Prostate gland (tissue), 2 donors: ENCODE data around the gene ACTL7A. TPM values are rescaled to one million over a fixed set of nuclear protein-coding genes. Genes with fewer than 3 reads are reported as not detected.
"Not testable (repeated sequence)": the region's sequence is repeated elsewhere in the genome, so short reads cannot be mapped to it uniquely, and the experiment has no call there.

ENCODE experiments used
- DNase-seq: peaks from one replicate; pipeline ENCODE4 v3.0.0-alpha.2; 2019; ENCODE audit warnings: low spot score
- H3K27ac ChIP-seq, 2 donors: fragments of 200-600 bp; sonication (generic); 2 replicates each; pipeline ENCODE4 v1.5.1; 2017 to 2019
- H3K27me3 ChIP-seq: fragments of 200-600 bp; sonication (generic); replicated peaks from 2 replicates; pipeline ENCODE4 v1.5.1; 2019; ENCODE audit not compliant: insufficient read depth
- H3K36me3 ChIP-seq, 2 donors: fragments of 200-600 bp; sonication (generic); 1 replicate in 1 of 2; 2 replicates in 1 of 2; pipeline versions ENCODE4 v1.5.1 to v1.8.1; 2017 to 2019
- H3K4me1 ChIP-seq: fragments of 200-600 bp; sonication (generic); replicated peaks from 2 replicates; pipeline ENCODE4 v1.5.1; 2019
- H3K4me3 ChIP-seq, 2 donors: fragments of 200-600 bp; sonication (generic); 2 replicates each; pipeline ENCODE4 v1.5.1; 2017 to 2019
- H3K9me3 ChIP-seq: fragments of 200-600 bp; sonication (generic); 2 replicates; pipeline ENCODE4 v1.5.1; 2017
- CTCF ChIP-seq, 4 experiments: fragments of 200-600 bp in 2 of 4; fragments of 450-650 bp in 2 of 4; sonication (generic) in 2 of 4; IDR thresholded peaks; 1 replicate in 3 of 4; 2 replicates in 1 of 4; pipeline ENCODE4 v1.5.1; 2016 to 2019; ENCODE audit warnings: antibody characterized with exemption in 4 of 4, mild to moderate bottlenecking in 2 of 4, moderate library complexity in 2 of 4
- POLR2A ChIP-seq: fragments of 450-650 bp; IDR thresholded peaks from one replicate; pipeline ENCODE4 v1.6.1; 2016; ENCODE audit warnings: antibody characterized with exemption, mild to moderate bottlenecking
- POLR2AphosphoS5 ChIP-seq: sonication (generic); formaldehyde crosslinking; IDR thresholded peaks from one replicate; pipeline ENCODE4 v1.6.1; 2017; ENCODE audit warnings: antibody characterized with exemption
- WGBS: methylation state at CpG from one replicate; pipeline ENCODE4 v1.1.5; 2018; 5-methylcytosine and 5-hydroxymethylcytosine counted together
- intact Hi-C: fragments of 100-400 bp; cut with DNase I; formaldehyde crosslinking; loops from one replicate; pipeline ENCODE4 v1.14.2; 2022
- total RNA-seq, 2 donors: library from RNA; depleted of rRNA; stranded (reverse); fragments of >200 nt; gene quantifications; one replicate each; pipeline ENCODE4 v1.1.0, GENCODE V29; 2016

ACTL7A gene
- total RNA-seq, 2 donors from 2014 or later, result 10.1 TPM; not detected in 1

- Histone ChIP-seq H3K4me1 (no peaks in the 10 kb centered on the region), H3K36me3 (no peaks in the 10 kb centered on the region), H3K27ac (no peak overlapping the region), H3K27me3 (no peaks in the 10 kb centered on the region), H3K4me3 (no peak overlapping the region), H3K9me3 (no peaks in the 10 kb centered on the region)
- no peak for TF ChIP-seq CTCF (IDR thresholded peaks at IDR 0.05)
- TF ChIP-seq POLR2A, result no peak
- no peak for TF ChIP-seq POLR2AphosphoS5
- no peak for DNase-seq
- intact Hi-C loops, result no loop called here
- 43% methylated on average over 1 of the region's 1 CpG for WGBS
Observed at GRCh38 chr9:108885643-108886348, 23.7 kb downstream of the ACTL7A start.

- H3K4me3 ChIP-seq, H3K27me3 ChIP-seq, H3K9me3 ChIP-seq, DNase-seq, H3K36me3 ChIP-seq, H3K4me1 ChIP-seq, H3K27ac ChIP-seq, intact Hi-C loops: not testable (repeated sequence)
- WGBS, result 89% methylated on average over 3 of the region's 3 CpGs
Observed at GRCh38 chr9:108886594-108887271, 24.7 kb downstream of the ACTL7A start.

GRCh38 chr9:108889649-108890067 is 27.6 kb downstream of the ACTL7A start:
- H3K4me1 ChIP-seq, result no peaks in the 10 kb centered on the region
- H3K27ac ChIP-seq, result no peak overlapping the region
- no peaks in the 10 kb centered on the region for H3K27me3 ChIP-seq
- no peaks in the 10 kb centered on the region for H3K9me3 ChIP-seq
- TF ChIP-seq POLR2AphosphoS5 (no peak), POLR2A (no peak), CTCF (IDR thresholded peaks at IDR 0.05) (no peak)
- H3K4me3 ChIP-seq, result no peak overlapping the region
- intact Hi-C loops, result no loop called here
- no peak for DNase-seq
- WGBS, result 65% methylated on average over 4 of the region's 4 CpGs
- H3K36me3 ChIP-seq, result peaks cover 0 to 9% of the 10 kb centered on the region in 2 donors

GRCh38 chr9:108894225-108894997 is 32.3 kb downstream of the ACTL7A start:
- WGBS, result 57% methylated on average over 4 of the region's 4 CpGs
- intact Hi-C loops, result no loop called here
- TF ChIP-seq POLR2A (no peak), POLR2AphosphoS5 (no peak), CTCF (IDR thresholded peaks at IDR 0.05) (no peak)
- Histone ChIP-seq H3K27me3 (no peaks in the 10 kb centered on the region), H3K4me3 (no peak overlapping the region), H3K36me3 (peaks cover 0 to 9% of the 10 kb centered on the region in 2 donors), H3K4me1 (no peaks in the 10 kb centered on the region), H3K9me3 (no peaks in the 10 kb centered on the region), H3K27ac (no peak overlapping the region)
- DNase-seq, result no peak

GRCh38 chr9:108897324-108898096 is 35.4 kb downstream of the ACTL7A start:
- Histone ChIP-seq H3K27ac (no peak overlapping the region), H3K4me1 (no peaks in the 10 kb centered on the region), H3K9me3 (no peaks in the 10 kb centered on the region), H3K36me3 (peaks cover 0 to 8% of the 10 kb centered on the region in 2 donors), H3K27me3 (no peaks in the 10 kb centered on the region), H3K4me3 (no peak overlapping the region)
- 84% methylated on average over 2 of the region's 2 CpGs for WGBS
- no peak for TF ChIP-seq POLR2AphosphoS5
- no peak for TF ChIP-seq CTCF (IDR thresholded peaks at IDR 0.05)
- no peak for TF ChIP-seq POLR2A
- no peak for DNase-seq
- intact Hi-C loops, result no loop called here

- H3K9me3 ChIP-seq, intact Hi-C loops, H3K27me3 ChIP-seq, DNase-seq, H3K27ac ChIP-seq, H3K4me3 ChIP-seq, H3K4me1 ChIP-seq, H3K36me3 ChIP-seq: not testable (repeated sequence)
- WGBS, result 95% methylated on average over 8 of the region's 8 CpGs
Observed at GRCh38 chr9:108899023-108899695, 37.1 kb downstream of the ACTL7A start.
